ENCODE measurements around the gene HECTD2.
"Not testable (repeated sequence)": the region's sequence is repeated elsewhere in the genome, so short reads cannot be mapped to it uniquely, and the experiment has no call there.

Gene HECTD2, protein sequence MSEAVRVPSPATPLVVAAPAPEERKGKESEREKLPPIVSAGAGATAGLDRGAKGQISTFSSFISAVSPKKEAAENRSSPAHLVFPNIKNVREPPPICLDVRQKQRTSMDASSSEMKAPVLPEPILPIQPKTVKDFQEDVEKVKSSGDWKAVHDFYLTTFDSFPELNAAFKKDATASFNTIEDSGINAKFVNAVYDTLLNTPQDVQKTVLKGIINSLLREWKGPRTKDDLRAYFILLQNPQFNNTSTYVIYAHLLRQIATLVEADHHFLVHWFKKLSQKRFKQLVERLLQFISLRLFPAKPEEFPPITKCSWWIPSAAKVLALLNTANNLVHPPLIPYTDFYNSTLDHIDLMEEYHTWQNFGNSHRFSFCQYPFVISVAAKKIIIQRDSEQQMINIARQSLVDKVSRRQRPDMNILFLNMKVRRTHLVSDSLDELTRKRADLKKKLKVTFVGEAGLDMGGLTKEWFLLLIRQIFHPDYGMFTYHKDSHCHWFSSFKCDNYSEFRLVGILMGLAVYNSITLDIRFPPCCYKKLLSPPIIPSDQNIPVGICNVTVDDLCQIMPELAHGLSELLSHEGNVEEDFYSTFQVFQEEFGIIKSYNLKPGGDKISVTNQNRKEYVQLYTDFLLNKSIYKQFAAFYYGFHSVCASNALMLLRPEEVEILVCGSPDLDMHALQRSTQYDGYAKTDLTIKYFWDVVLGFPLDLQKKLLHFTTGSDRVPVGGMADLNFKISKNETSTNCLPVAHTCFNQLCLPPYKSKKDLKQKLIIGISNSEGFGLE

GRCh38 chr10:91409869-91410637 is at the start of gene HECTD2:
Gene HECTD2 (plus strand): TSS chr10:91410344. CDS start chr10:91410439, 95 bp downstream.
- DNase-seq: peak; percentile 59

DNA sequence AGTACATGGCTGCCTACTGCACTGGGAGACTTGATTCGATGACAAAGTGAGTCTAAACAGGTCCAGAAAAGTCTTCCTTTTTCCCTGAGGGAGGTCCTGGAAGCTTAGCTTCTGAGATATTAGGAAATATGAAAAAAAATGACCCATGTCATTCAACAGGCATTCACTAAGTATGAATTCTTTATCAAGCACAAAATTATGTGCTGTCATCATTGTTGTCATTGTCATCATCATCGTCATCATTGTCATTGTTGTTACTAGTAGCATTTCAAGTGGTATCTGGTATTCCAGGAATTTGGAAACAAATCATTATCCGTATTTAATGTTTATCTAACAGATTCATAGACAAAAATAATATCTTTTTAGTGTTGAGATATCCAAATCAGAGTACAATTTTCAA is 49.7 kb upstream of the HECTD2 start:
- no peak for DNase-seq

- not testable (repeated sequence) for DNase-seq
These were observed 44.6 kb upstream of the HECTD2 start for GRCh38 chr10:91365519-91365918.

- DNase-seq: no peak
These were observed 43.4 kb upstream of the HECTD2 start for GRCh38 chr10:91366704-91367103.

DNA sequence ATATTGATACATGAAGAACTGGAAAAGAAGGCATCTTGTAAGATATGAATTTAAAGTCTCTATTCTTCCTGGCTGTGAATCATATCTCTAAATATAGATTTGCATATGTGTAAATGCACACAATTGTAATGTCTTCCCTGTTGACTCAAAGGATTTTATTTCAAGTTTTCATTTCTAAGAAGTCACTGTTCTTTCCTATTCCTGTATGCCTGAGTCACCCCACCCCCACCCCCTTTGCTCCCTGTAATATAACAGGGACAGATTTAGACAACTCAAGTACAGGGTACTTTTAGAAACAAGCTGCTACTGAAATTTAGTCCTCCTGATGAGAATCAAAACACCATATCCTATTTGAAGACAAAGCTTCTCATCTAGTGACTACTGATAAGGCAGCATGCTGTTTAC is 43.0 kb upstream of the HECTD2 start:
- no peak for DNase-seq

- DNase-seq: no peak
These were observed 42.6 kb upstream of the HECTD2 start for GRCh38 chr10:91367558-91367957.

- DNase-seq: not testable (repeated sequence)
These were observed 40.1 kb upstream of the HECTD2 start for GRCh38 chr10:91369978-91370589.

DNA sequence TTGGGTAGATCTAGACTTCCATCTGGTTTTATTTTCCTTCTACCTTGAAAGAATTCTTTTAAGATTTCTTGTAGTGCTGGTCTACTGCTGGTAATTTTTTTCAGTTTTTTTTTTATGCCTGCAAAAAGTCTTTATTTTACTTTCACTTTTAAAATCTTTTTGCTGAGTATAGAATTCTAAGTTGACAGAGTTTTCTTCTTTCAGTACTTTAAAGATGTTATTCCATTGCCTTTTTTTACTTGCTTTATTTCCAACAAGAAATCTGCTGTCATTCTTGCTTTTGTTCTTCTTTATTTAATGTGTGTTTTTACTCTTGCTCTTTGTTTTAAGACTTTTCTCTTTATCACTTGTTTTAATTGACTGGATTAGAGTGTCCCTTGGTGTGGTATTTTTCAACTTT is 36.1 kb upstream of the HECTD2 start:
- DNase-seq: no peak

- no peak for DNase-seq
These were observed 32.1 kb upstream of the HECTD2 start for GRCh38 chr10:91378061-91378460.

DNA sequence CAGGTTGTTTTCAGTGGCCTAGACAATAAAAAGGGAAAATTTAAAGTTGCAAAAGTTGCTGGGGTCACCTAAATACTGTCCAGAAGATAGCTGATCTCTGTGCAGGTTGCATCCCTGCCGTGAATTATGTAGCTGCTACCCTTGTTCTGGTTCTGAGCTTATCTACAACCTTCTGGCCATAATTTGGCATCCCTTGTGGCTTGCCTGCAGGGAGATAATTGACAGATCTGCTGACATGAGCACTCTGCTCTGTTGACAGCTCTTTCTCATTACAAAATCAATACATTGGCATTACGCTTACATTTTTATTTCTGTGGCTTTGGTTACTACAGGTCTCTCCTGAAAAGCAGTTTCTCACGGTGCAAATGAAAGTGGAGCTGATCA is 29.3 kb upstream of the HECTD2 start:
- DNase-seq: no peak

GRCh38 chr10:91381257-91381891 is 28.8 kb upstream of the HECTD2 start:
- DNase-seq: no peak

GRCh38 chr10:91385306-91386085 is 24.6 kb upstream of the HECTD2 start:
- DNase-seq: no peak

GRCh38 chr10:91389636-91390512 is 20.3 kb upstream of the HECTD2 start:
- peak; percentile 29 for DNase-seq

DNA sequence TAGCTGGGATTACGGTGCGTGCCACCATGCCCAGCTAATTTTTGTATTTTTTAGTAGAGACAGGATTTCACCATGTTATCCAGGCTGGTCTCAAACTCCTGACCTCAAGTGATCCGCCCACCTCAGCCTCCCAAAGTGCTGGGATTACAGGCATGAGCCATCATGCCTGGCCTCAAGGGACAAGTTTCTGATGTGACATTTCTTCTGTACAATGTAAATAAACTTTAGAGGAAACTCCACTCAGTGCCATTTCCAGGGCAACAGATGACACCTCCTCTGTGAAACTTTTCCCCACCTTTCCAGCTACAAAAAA is 19.7 kb upstream of the HECTD2 start:
- DNase-seq: not testable (repeated sequence)

GRCh38 chr10:91391920-91392319 is 18.2 kb upstream of the HECTD2 start:
- no peak for DNase-seq

DNA sequence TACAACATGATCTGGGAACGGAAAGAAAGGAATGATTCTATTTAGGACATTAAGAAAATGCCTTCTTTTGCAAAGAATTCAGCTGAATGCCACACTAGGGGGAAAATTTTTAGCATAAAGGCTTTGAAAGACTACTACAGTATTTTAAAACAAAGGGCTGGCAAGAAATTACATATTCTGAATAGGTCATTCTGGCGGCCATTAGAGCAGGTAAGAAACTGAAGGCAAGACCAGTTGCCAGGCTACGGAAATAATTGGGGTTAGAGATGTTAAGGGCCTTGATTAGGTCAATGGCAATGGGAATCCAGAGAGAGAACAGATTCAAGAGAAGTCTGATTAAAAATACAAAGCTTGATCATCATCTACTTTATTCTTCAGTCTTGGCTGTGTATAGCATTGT is 3.8 kb upstream of the HECTD2 start:
- DNase-seq: no peak

DNA sequence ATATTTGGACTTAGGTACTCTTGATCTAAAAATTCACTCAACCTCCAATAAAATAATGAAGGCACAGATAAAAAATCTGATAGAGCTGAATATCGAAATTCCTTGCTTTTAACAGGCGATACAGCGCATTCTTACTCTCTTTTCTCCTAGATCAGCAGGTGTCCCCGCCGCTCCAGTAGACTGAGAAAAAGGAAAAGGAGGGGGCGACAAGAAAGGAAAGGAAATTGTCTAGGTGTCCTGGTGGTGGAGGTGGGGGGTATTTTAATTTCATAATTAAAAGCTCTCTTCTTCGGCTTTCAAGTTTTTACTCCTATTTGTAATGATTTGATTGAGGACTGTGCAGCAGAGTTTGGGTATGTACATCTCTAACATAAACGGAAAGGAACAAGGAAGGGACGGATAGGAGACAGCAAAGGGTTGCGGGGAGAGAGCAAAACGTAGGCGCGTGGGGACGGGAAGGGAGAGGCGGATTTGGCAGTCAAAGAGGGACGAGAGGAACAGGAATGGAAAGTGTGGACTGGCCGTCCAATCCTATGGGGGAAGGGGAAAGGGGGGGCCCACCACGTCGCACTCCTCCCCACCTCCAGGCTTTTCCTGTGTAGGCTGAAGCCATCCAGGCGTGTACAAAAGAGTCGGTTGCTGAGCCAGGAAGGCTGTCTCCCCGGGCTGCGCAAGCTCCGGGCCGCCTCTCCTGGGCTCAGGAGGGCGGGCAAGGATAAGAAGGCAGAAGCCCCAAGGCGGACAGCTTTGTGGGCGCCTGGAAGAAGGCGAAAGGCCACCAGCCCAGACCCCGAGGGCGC is 875 bp upstream of the HECTD2 start:
- DNase-seq: peak; percentile 78

DNA sequence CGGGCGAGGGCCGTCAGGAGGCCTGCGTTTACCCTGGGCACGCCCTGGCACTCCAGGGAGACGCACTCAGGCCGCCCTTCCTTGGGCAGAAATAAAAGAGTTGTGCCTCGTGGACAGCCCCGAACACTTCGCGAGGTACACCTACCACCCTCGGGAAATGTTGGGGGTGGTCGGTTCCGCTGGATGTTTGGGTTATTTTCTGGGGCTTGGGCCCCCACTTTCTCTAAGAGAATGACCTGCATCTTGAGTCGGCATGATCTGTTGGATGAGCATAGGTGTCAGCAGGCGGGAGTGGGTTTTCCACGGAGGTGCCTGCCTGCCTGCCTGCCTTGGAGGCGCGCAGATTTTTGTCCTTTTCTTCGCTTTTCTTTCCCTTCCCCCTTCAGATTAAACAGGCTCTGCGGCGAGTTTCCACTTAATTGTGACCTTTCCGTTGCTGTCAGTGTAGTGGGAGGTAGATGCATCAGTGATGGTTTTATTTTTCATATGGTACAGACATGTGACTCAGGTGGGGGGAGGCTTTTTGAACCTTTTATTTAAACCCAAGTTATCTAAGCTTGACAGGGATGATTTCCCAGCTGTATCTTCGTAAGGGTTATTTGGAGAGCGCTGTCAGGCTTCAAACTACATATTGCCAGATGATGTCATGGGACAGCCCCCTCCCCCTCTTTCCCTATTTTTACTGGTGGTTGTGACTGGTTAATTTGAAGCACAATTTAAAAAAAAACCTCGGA is 661 bp downstream of the HECTD2 start:
- no peak for DNase-seq

DNA sequence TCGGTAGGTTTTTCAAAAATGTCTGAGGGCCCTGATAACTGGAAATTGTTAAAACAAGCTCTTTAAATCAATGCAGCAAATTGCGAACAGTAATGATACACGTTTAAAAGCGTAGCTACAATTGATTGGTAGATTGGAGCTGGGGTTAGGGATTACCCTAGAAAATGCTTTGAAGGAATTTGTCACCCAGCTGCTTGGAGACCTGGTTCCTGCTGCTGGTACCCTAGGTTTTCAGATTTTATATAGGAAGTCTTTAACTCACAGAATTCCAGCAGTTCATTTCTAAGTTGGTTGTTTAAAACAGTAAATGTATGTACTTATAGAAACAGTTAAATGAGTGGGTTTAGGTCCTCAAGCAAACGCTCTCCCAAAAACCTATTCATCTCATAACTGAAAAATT is 1.5 kb downstream of the HECTD2 start:
- no peak for DNase-seq

Data from DMS153 (cell line).